Activated B cell treated with CpG ODN at 0.5 μM for 24 hours (primary cell): Measurements from ENCODE around the gene SIGLEC14. TPM values are rescaled to one million over a fixed set of nuclear protein-coding genes. Genes with fewer than 3 reads are reported as not detected.
A peak's percentile ranks its signal among the peaks of the same experiment; 100 is the strongest.

Experiments used
- ATAC-seq: fragments of 200-7000 bp; cut with Tn5 transposase; one replicate; pipeline ENCODE4 v1.10.0; 2021; ENCODE audit warnings: low read depth, mild to moderate bottlenecking, moderate library complexity
- CTCF ChIA-PET: fragments of 350-600 bp; sonication (Branson Sonifier 250); formaldehyde crosslinking; loops from one replicate; lab custom pipeline; 2021; ENCODE audit warnings: antibody characterized with exemption; lab: Charles Lee
- POLR2A ChIA-PET: fragments of 350-600 bp; sonication (Branson Sonifier 250); formaldehyde crosslinking; loops from one replicate; lab custom pipeline; 2021; ENCODE audit warnings: antibody characterized with exemption; lab: Charles Lee
- DNase-seq: peaks from one replicate; pipeline ENCODE4 v3.0.0; 2022
- H3K27ac Mint-ChIP-seq: one replicate; pipeline ENCODE4 v1.8.0; 2020; ENCODE audit warnings: mixed read lengths
- H3K27me3 Mint-ChIP-seq: one replicate; pipeline ENCODE4 v1.8.0; 2021; ENCODE audit warnings: mixed read lengths
- H3K36me3 Mint-ChIP-seq: one replicate; pipeline ENCODE4 v1.8.0; 2021; ENCODE audit warnings: low read depth, mixed read lengths
- H3K4me1 Mint-ChIP-seq: one replicate; pipeline ENCODE4 v1.8.0; 2021; ENCODE audit warnings: mixed read lengths
- H3K4me3 Mint-ChIP-seq: one replicate; pipeline ENCODE4 v1.8.0; 2020; ENCODE audit warnings: mild to moderate bottlenecking, mixed read lengths
- H3K9me3 Mint-ChIP-seq: one replicate; pipeline ENCODE4 v1.8.0; 2020; ENCODE audit warnings: mixed read lengths
- CTCF ChIP-seq: fragments of 200-600 bp; IDR thresholded peaks from one replicate; pipeline ENCODE4 v1.8.0; 2022; ENCODE audit warnings: antibody characterized with exemption, mild to moderate bottlenecking
- intact Hi-C: fragments of 100-400 bp; cut with micrococcal nuclease; formaldehyde crosslinking; loops from one replicate; pipeline ENCODE4 v1.15.1; 2024
- total RNA-seq: library from RNA; stranded (reverse); gene quantifications from 2 replicates; pipeline ENCODE4 v1.2.3, GENCODE V29; 2022

Gene SIGLEC14
- total RNA-seq, 1 donor from 2014 or later, result 12.8 TPM

GRCh38 chr19:51599084-51599483 lies 47.5 kb downstream of the SIGLEC14 start:
- Mint-ChIP-seq H3K4me1 (peaks cover 48% of the 10 kb centered on the region), H3K9me3 (no peaks in the 10 kb centered on the region), H3K4me3 (peak overlapping the region; percentile 44), H3K36me3 (peaks cover 11% of the 10 kb centered on the region), H3K27ac (no peak overlapping the region), H3K27me3 (no peaks in the 10 kb centered on the region)
- ChIA-PET CTCF (interaction anchor here (1.6 kb wide), 1 partner anchor 128 kb away, joined by 4 read pairs; no protein-coding TSS in a partner anchor), POLR2A (interaction anchor here (0.7 to 2.1 kb wide), 3 partner anchors 8 to 53 kb away, joined by 3 to 7 read pairs (median 3); no protein-coding TSS in a partner anchor)
- no peak for ATAC-seq
- no peak for TF ChIP-seq CTCF
- DNase-seq, result no peak
- intact Hi-C loops, result no loop called here

- ChIA-PET POLR2A (interaction anchor here (0.7 to 1.1 kb wide), 2 partner anchors 9 to 16 kb away, joined by 3 read pairs; no protein-coding TSS in a partner anchor), CTCF (interaction anchor here (1.6 kb wide), 1 partner anchor 127 kb away, joined by 4 read pairs; no protein-coding TSS in a partner anchor)
- H3K36me3 Mint-ChIP-seq, result peaks cover 13% of the 10 kb centered on the region
- intact Hi-C loops, result no loop called here
- no peak overlapping the region for H3K4me3 Mint-ChIP-seq
- peaks cover 55% of the 10 kb centered on the region for H3K4me1 Mint-ChIP-seq
- no peaks in the 10 kb centered on the region for H3K9me3 Mint-ChIP-seq
- no peak for TF ChIP-seq CTCF
- no peak for DNase-seq
- no peak overlapping the region for H3K27ac Mint-ChIP-seq
- ATAC-seq, result no peak
- H3K27me3 Mint-ChIP-seq, result no peaks in the 10 kb centered on the region
Measured at GRCh38 chr19:51598159-51598915, 48.3 kb downstream of the SIGLEC14 start.

- H3K27me3 Mint-ChIP-seq, result no peaks in the 10 kb centered on the region
- ATAC-seq (no peak), DNase-seq (no peak)
- POLR2A ChIA-PET, result interaction anchor here (0.7 to 1.6 kb wide), 2 partner anchors 24 to 1346 kb away, joined by 4 to 8 read pairs; partner anchors contain the start of gene ZNF175
- CTCF ChIA-PET, result interaction anchor here (1.3 kb wide), 2 partner anchors 11 to 59 kb away, joined by 3 to 5 read pairs; no protein-coding TSS in a partner anchor
- H3K36me3 Mint-ChIP-seq, result peaks cover 9% of the 10 kb centered on the region
- H3K27ac Mint-ChIP-seq, result peak overlapping the region; percentile 90
- intact Hi-C loops, result no loop called here
- H3K4me1 Mint-ChIP-seq, result peaks cover 39% of the 10 kb centered on the region
- H3K9me3 Mint-ChIP-seq, result no peaks in the 10 kb centered on the region
- TF ChIP-seq CTCF, result no peak
- peak overlapping the region; percentile 96 for H3K4me3 Mint-ChIP-seq
Measured at GRCh38 chr19:51595190-51596175, 51.1 kb downstream of the SIGLEC14 start.

- peaks cover 9% of the 10 kb centered on the region for H3K36me3 Mint-ChIP-seq
- intact Hi-C loops, result loop anchor here (1.0 kb wide), 3 partner anchors 13 to 486 kb away; partner anchors contain the start of genes CTU1 and ZNF175
- ChIA-PET POLR2A (interaction anchor here (1.0 to 1.6 kb wide), 6 partner anchors 23 to 255 kb away, joined by 3 to 5 read pairs (median 4); partner anchors contain the start of genes SIGLEC10, SIGLEC6 and ZNF175), CTCF (interaction anchor here (0.7 to 1.3 kb wide), 3 partner anchors 43 to 62 kb away, joined by 3 to 4 read pairs (median 3); no protein-coding TSS in a partner anchor)
- no peaks in the 10 kb centered on the region for H3K27me3 Mint-ChIP-seq
- peak overlapping the region; percentile 90 for H3K27ac Mint-ChIP-seq
- no peak for TF ChIP-seq CTCF
- peak overlapping the region; percentile 96 for H3K4me3 Mint-ChIP-seq
- H3K4me1 Mint-ChIP-seq, result peaks cover 32% of the 10 kb centered on the region
- ATAC-seq, result peak; percentile 4
- no peak for DNase-seq
- H3K9me3 Mint-ChIP-seq, result no peaks in the 10 kb centered on the region
Measured at GRCh38 chr19:51594774-51595109, 51.9 kb downstream of the SIGLEC14 start.
